Tibial nerve (tissue), 3 donors: ENCODE results near the gene ILF2.

Experiments
- POLR2A ChIP-seq, 2 donors: fragments of 450-650 bp; IDR thresholded peaks; one replicate each; pipeline ENCODE4 v1.6.1; 2017; ENCODE audit warnings: antibody characterized with exemption in 2 of 2, mild to moderate bottlenecking in 2 of 2, moderate library complexity in 2 of 2
- TF ChIP-seq, protein P1 (sequence below), 5 experiments: fragments of 200-600 bp in 3 of 5; fragments of 450-650 bp in 2 of 5; sonication (generic) in 3 of 5; IDR thresholded peaks; one replicate each; pipeline ENCODE4 v1.5.1; 2016 to 2019; ENCODE audit warnings: antibody characterized with exemption in 5 of 5, mild to moderate bottlenecking in 3 of 5, moderate library complexity in 2 of 5

DNA sequence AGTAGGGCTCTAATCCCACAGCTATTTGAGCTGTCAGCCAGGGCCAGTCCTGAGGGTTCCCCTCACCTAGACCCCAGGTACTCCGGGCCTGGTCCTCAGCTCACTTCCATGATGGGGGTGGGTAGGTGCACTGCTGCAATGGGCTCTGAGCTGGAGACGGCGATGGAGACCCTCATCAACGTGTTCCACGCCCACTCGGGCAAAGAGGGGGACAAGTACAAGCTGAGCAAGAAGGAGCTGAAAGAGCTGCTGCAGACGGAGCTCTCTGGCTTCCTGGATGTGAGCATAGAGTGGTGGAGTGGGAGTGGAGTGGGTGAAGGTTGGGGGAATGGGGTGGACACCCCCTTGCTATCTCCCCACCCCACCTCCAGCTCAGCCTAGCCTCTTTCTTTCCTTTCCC is 40.4 kb downstream of the ILF2 start:
- TF ChIP-seq, protein P1, sequence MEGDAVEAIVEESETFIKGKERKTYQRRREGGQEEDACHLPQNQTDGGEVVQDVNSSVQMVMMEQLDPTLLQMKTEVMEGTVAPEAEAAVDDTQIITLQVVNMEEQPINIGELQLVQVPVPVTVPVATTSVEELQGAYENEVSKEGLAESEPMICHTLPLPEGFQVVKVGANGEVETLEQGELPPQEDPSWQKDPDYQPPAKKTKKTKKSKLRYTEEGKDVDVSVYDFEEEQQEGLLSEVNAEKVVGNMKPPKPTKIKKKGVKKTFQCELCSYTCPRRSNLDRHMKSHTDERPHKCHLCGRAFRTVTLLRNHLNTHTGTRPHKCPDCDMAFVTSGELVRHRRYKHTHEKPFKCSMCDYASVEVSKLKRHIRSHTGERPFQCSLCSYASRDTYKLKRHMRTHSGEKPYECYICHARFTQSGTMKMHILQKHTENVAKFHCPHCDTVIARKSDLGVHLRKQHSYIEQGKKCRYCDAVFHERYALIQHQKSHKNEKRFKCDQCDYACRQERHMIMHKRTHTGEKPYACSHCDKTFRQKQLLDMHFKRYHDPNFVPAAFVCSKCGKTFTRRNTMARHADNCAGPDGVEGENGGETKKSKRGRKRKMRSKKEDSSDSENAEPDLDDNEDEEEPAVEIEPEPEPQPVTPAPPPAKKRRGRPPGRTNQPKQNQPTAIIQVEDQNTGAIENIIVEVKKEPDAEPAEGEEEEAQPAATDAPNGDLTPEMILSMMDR (IDR thresholded peaks at IDR 0.05) = no peak
- no peak for TF ChIP-seq POLR2A (IDR thresholded peaks at IDR 0.05)
